IPS-18a (cell line): ENCODE results near the gene SHISA6.
"Not testable (repeated sequence)": the region's sequence is repeated elsewhere in the genome, so short reads cannot be mapped to it uniquely, and the experiment has no call there.

Experiments
- H3K27ac ChIP-seq: one replicate; pipeline ENCODE4 v1.5.1; 2013; ENCODE audit warnings: low read length
- H3K27me3 ChIP-seq: one replicate; pipeline ENCODE4 v1.6.1; 2013; ENCODE audit warnings: mild to moderate bottlenecking, low read length; ENCODE audit not compliant: control insufficient read depth, insufficient read depth
- H3K36me3 ChIP-seq: one replicate; pipeline ENCODE4 v1.6.1; 2013; ENCODE audit warnings: low read depth, low read length; ENCODE audit not compliant: control insufficient read depth
- H3K4me1 ChIP-seq: one replicate; pipeline ENCODE4 v1.6.1; 2013; ENCODE audit warnings: low read depth, low read length; ENCODE audit not compliant: control insufficient read depth
- H3K4me3 ChIP-seq: one replicate; pipeline ENCODE4 v1.5.1; 2013; ENCODE audit warnings: low read length
- H3K9ac ChIP-seq: one replicate; pipeline ENCODE4 v1.6.1; 2013; ENCODE audit warnings: mild to moderate bottlenecking, low read length, moderate library complexity
- H3K9me3 ChIP-seq: one replicate; pipeline ENCODE4 v1.6.1; 2013; ENCODE audit warnings: low read depth, low read length; ENCODE audit not compliant: control insufficient read depth

SHISA6 gene

GRCh38 chr17:11304568-11304967 lies 63.6 kb downstream of the SHISA6 start:
- Histone ChIP-seq H3K9ac (no peak overlapping the region), H3K4me1 (peaks cover 5% of the 10 kb centered on the region), H3K27me3 (no peaks in the 10 kb centered on the region), H3K4me3 (no peak overlapping the region), H3K27ac (no peak overlapping the region), H3K9me3 (no peaks in the 10 kb centered on the region), H3K36me3 (no peaks in the 10 kb centered on the region)

GRCh38 chr17:11305524-11305923 lies 64.5 kb downstream of the SHISA6 start:
- Histone ChIP-seq H3K36me3 (no peaks in the 10 kb centered on the region), H3K9ac (no peak overlapping the region), H3K27ac (no peak overlapping the region), H3K4me1 (peaks cover 5% of the 10 kb centered on the region), H3K4me3 (no peak overlapping the region), H3K9me3 (no peaks in the 10 kb centered on the region), H3K27me3 (no peaks in the 10 kb centered on the region)

- Histone ChIP-seq H3K36me3 (no peaks in the 10 kb centered on the region), H3K27me3 (no peaks in the 10 kb centered on the region), H3K4me3 (no peak overlapping the region), H3K4me1 (peaks cover 5% of the 10 kb centered on the region), H3K27ac (no peak overlapping the region), H3K9me3 (no peaks in the 10 kb centered on the region), H3K9ac (no peak overlapping the region)
Observed at GRCh38 chr17:11308531-11308930, 67.5 kb downstream of the SHISA6 start.

GRCh38 chr17:11309033-11309432 lies 68.0 kb downstream of the SHISA6 start:
- Histone ChIP-seq H3K27me3 (no peaks in the 10 kb centered on the region), H3K36me3 (no peaks in the 10 kb centered on the region), H3K4me3 (no peak overlapping the region), H3K9ac (no peak overlapping the region), H3K9me3 (no peaks in the 10 kb centered on the region), H3K27ac (no peak overlapping the region), H3K4me1 (peaks cover 5% of the 10 kb centered on the region)

- no peaks in the 10 kb centered on the region for H3K36me3 ChIP-seq
- no peaks in the 10 kb centered on the region for H3K9me3 ChIP-seq
- no peak overlapping the region for H3K27ac ChIP-seq
- H3K27me3 ChIP-seq: no peaks in the 10 kb centered on the region
- no peak overlapping the region for H3K9ac ChIP-seq
- peaks cover 5% of the 10 kb centered on the region for H3K4me1 ChIP-seq
- H3K4me3 ChIP-seq: no peak overlapping the region
Observed at GRCh38 chr17:11309850-11310249, 68.8 kb downstream of the SHISA6 start.

- not testable (repeated sequence) for H3K36me3 ChIP-seq, H3K4me3 ChIP-seq, H3K9ac ChIP-seq, H3K4me1 ChIP-seq, H3K9me3 ChIP-seq, H3K27ac ChIP-seq, H3K27me3 ChIP-seq
Observed at GRCh38 chr17:11316451-11316850, 75.4 kb downstream of the SHISA6 start.

- peaks cover 5% of the 10 kb centered on the region for H3K9me3 ChIP-seq
- H3K27me3 ChIP-seq: no peaks in the 10 kb centered on the region
- no peak overlapping the region for H3K9ac ChIP-seq
- H3K4me1 ChIP-seq: no peaks in the 10 kb centered on the region
- no peak overlapping the region for H3K4me3 ChIP-seq
- no peak overlapping the region for H3K27ac ChIP-seq
- H3K36me3 ChIP-seq: no peaks in the 10 kb centered on the region
Observed at GRCh38 chr17:11318207-11318606, 77.2 kb downstream of the SHISA6 start.

- Histone ChIP-seq H3K9ac (no peak overlapping the region), H3K36me3 (no peaks in the 10 kb centered on the region), H3K4me3 (no peak overlapping the region), H3K27me3 (no peaks in the 10 kb centered on the region), H3K27ac (no peak overlapping the region), H3K9me3 (peaks cover 5% of the 10 kb centered on the region), H3K4me1 (no peaks in the 10 kb centered on the region)
Observed at GRCh38 chr17:11319894-11320293, 78.9 kb downstream of the SHISA6 start.

- H3K4me3 ChIP-seq: no peak overlapping the region
- no peaks in the 10 kb centered on the region for H3K27me3 ChIP-seq
- H3K36me3 ChIP-seq: no peaks in the 10 kb centered on the region
- H3K4me1 ChIP-seq: no peaks in the 10 kb centered on the region
- peaks cover 5% of the 10 kb centered on the region for H3K9me3 ChIP-seq
- H3K9ac ChIP-seq: no peak overlapping the region
- no peak overlapping the region for H3K27ac ChIP-seq
Observed at GRCh38 chr17:11324021-11324420, 83.0 kb downstream of the SHISA6 start.

GRCh38 chr17:11324846-11325420 lies 83.9 kb downstream of the SHISA6 start:
- Histone ChIP-seq H3K9me3 (peaks cover 5% of the 10 kb centered on the region), H3K27me3 (no peaks in the 10 kb centered on the region), H3K4me1 (no peaks in the 10 kb centered on the region), H3K36me3 (no peaks in the 10 kb centered on the region), H3K9ac (no peak overlapping the region), H3K4me3 (no peak overlapping the region), H3K27ac (no peak overlapping the region)

GRCh38 chr17:11326492-11326891 lies 85.5 kb downstream of the SHISA6 start:
- Histone ChIP-seq H3K9ac (no peak overlapping the region), H3K36me3 (no peaks in the 10 kb centered on the region), H3K9me3 (no peaks in the 10 kb centered on the region), H3K27me3 (no peaks in the 10 kb centered on the region), H3K4me1 (peaks cover 13% of the 10 kb centered on the region), H3K4me3 (no peak overlapping the region), H3K27ac (no peak overlapping the region)

- Histone ChIP-seq H3K27me3 (no peaks in the 10 kb centered on the region), H3K9ac (no peak overlapping the region), H3K9me3 (no peaks in the 10 kb centered on the region), H3K27ac (no peak overlapping the region), H3K36me3 (no peaks in the 10 kb centered on the region), H3K4me1 (peaks cover 22% of the 10 kb centered on the region), H3K4me3 (no peak overlapping the region)
Observed at GRCh38 chr17:11328770-11329169, 87.8 kb downstream of the SHISA6 start.
